ENCODE results near the gene INHBC. TPM values are rescaled to one million over a fixed set of nuclear protein-coding genes. Genes with fewer than 3 reads are reported as not detected.

INHBC gene
- total RNA-seq, 4 donors from 2014 or later = not detected

GRCh38 chr12:57476993-57477709, 42.6 kb downstream of the INHBC start:
- TF ChIP-seq EP300 (IDR thresholded peaks at IDR 0.05) (no peak), POLR2A (IDR thresholded peaks at IDR 0.05) (no peak), POLR2AphosphoS5 (IDR thresholded peaks at IDR 0.05) (no peak)
- TF ChIP-seq, protein P1, sequence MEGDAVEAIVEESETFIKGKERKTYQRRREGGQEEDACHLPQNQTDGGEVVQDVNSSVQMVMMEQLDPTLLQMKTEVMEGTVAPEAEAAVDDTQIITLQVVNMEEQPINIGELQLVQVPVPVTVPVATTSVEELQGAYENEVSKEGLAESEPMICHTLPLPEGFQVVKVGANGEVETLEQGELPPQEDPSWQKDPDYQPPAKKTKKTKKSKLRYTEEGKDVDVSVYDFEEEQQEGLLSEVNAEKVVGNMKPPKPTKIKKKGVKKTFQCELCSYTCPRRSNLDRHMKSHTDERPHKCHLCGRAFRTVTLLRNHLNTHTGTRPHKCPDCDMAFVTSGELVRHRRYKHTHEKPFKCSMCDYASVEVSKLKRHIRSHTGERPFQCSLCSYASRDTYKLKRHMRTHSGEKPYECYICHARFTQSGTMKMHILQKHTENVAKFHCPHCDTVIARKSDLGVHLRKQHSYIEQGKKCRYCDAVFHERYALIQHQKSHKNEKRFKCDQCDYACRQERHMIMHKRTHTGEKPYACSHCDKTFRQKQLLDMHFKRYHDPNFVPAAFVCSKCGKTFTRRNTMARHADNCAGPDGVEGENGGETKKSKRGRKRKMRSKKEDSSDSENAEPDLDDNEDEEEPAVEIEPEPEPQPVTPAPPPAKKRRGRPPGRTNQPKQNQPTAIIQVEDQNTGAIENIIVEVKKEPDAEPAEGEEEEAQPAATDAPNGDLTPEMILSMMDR (IDR thresholded peaks at IDR 0.05) = no peak
- Histone ChIP-seq H3K4me3 (peak overlapping the region in 1 of 2 donors; percentile 48), H3K27ac (peak overlapping the region in 3 of 4 donors; percentile 31 to 54 (median 50)), H3K9me3 (no peaks in the 10 kb centered on the region), H3K27me3 (peaks cover 98% of the 10 kb centered on the region), H3K4me1 (peaks cover 0 to 17% (median 7%) of the 10 kb centered on the region in 3 donors), H3K36me3 (no peaks in the 10 kb centered on the region)
- no peak for ATAC-seq
- whole genome bisulfite sequencing, 2 donors (ENCODE audit: low coverage in 1 of 2) = 67% methylated on average over 5 of the region's 15 CpGs; no CpG with 5 or more reads in 1 of the 2 donors

DNA sequence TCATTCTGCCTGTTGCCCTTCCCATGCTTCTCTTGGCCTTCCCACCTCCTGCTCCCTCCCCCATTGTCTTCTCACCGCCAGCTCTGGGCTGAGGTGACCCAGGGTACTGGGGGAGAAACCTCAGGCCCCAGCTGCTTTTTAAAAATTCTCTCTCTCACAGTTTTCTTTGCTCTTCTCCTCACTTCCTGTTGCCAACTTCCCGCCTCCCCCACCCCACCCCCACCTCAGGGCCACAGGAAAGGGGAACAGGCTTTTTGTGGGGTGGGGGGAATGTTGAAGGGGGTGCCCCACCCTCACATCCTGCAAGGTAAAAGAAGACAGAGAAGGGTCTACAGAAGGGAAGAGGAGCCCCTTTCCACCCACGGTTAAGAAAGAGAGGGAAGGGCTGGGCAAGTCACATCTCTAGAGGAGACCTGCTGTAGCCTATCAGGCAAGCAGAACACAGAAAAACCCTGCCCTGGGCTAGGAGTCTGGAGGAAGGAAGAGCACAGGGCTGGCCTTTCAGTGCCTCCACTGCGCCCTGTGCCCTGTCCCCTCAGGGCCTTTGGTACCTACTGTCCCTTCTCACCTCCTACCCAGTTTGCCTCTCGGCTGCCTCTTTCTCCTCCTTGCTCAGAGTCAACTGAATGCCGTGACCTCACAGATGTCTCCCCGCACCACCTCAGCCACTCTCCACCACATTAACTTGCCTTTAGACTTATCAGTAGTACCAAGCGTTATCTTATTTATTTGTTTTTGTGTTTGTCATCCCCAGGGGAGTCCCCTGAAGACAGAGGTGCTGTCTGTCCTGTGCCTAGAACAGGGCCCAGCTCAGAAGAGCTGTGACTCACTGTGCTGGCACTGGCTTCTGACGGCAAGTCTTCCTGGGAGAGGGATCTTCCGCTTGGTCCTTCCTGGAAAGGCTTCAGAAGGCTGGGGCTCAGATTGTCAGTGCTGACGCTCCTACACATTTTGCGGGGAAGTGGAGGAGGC, 43.4 kb downstream of the INHBC start:
- peaks cover 0 to 17% (median 7%) of the 10 kb centered on the region in 3 donors for H3K4me1 ChIP-seq
- H3K9me3 ChIP-seq = no peaks in the 10 kb centered on the region
- H3K27me3 ChIP-seq = peaks cover 97% of the 10 kb centered on the region
- TF ChIP-seq POLR2A (IDR thresholded peaks at IDR 0.05) (no peak), POLR2AphosphoS5 (IDR thresholded peaks at IDR 0.05) (no peak), EP300 (IDR thresholded peaks at IDR 0.05) (no peak)
- TF ChIP-seq, protein P1 (IDR thresholded peaks at IDR 0.05) = no peak
- peak overlapping the region in 1 of 2 donors; percentile 48 for H3K4me3 ChIP-seq
- ATAC-seq = no peak
- H3K27ac ChIP-seq = peak overlapping the region in 3 of 4 donors; percentile 31 to 54 (median 50)
- 51 to 62% methylated on average over 4 to 7 of the region's 12 CpGs for WGBS, 2 donors (ENCODE audit: low coverage in 1 of 2)
- no peaks in the 10 kb centered on the region for H3K36me3 ChIP-seq

DNA sequence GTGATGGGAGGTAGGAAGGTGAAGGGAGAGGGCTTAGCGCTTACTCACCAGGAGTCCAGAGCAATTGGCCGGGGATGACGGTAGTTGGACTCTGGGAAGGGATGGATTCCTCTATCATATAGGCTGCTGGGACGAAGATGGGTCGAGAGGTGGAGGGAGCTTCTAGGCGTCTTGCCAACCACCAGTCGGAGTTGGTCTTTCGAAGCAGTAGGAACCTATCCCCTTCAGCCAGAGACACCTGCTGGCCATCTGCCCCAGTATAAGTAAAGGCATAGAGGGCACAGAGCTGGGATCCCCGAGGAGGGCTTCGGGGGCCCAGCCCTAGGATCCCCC, 44.4 kb downstream of the INHBC start:
- H3K27ac ChIP-seq = peak overlapping the region in 3 of 4 donors; percentile 43 to 54 (median 50)
- WGBS, 2 donors (ENCODE audit: low coverage in 1 of 2) = 83 to 89% methylated on average over 5 of the region's 10 CpGs
- TF ChIP-seq POLR2A (IDR thresholded peaks at IDR 0.05) (no peak), POLR2AphosphoS5 (IDR thresholded peaks at IDR 0.05) (no peak), EP300 (IDR thresholded peaks at IDR 0.05) (no peak)
- TF ChIP-seq, protein P1 (IDR thresholded peaks at IDR 0.05) = no peak
- H3K4me3 ChIP-seq = no peak overlapping the region
- no peaks in the 10 kb centered on the region for H3K36me3 ChIP-seq
- H3K4me1 ChIP-seq = peaks cover 0 to 17% (median 7%) of the 10 kb centered on the region in 3 donors
- no peaks in the 10 kb centered on the region for H3K9me3 ChIP-seq
- peaks cover 87% of the 10 kb centered on the region for H3K27me3 ChIP-seq
- no peak for ATAC-seq

DNA sequence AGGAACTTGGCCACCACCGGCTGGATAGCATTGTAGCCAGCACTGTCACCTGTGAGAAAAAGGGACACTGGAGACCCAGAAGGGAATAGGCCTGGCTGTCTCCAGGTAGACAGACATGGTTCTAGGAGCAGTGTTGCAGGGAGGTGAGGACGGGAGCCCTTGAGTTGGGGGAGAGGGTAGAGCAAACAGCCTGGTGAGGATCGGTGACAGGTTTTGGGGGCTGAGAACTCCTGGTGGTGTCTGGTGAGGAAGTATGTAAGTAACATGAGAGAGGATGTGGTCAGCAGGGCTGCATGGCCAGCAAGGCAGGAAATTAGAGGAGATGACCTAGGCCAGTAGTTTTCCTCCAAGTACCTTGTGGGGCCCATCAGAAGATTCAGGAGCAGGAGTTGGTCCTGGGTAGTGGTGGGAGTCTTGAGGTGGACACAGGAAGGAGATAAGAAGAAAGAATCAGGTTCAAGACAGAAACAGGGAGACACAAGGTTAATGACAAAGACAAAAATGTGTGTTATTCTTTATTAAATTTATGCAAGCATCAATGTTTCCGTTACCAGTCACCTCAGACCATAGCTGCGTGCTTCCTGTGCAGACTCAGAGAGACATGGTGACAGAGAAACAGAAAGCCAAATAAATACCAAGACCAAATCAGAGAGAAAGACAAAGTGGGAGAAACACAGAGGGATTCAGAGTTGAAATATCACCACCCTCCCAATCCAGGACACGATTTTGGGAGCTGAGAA, 45.0 kb downstream of the INHBC start, which contains the start of gene ARHGAP9:
Gene ARHGAP9, minus strand, starts transcription at position 491 of the 740 bp plus-strand sequence. Its CDS starts 460 bp downstream, at position 31.
- 59 to 61% methylated on average over 5 of the region's 6 CpGs for whole genome bisulfite sequencing, 2 donors (ENCODE audit: low coverage in 1 of 2)
- peak within 1 kb of the TSS in 3 of 4 donors; percentile 43 to 54 (median 50) for H3K27ac ChIP-seq
- H3K9me3 ChIP-seq = no peaks in the 10 kb centered on the region
- no peaks in the 10 kb centered on the region for H3K36me3 ChIP-seq
- peaks cover 82% of the 10 kb centered on the region for H3K27me3 ChIP-seq
- no peak for TF ChIP-seq POLR2AphosphoS5 (IDR thresholded peaks at IDR 0.05)
- no peak for ATAC-seq
- peaks cover 0 to 17% (median 7%) of the 10 kb centered on the region in 3 donors for H3K4me1 ChIP-seq
- H3K4me3 ChIP-seq = no peak within 1 kb of the TSS
